HepG2 (cell line): Measurements from ENCODE around the gene GPR143.

Experiments used
- ARID2 ChIP-seq: sonication (generic); formaldehyde crosslinking; IDR thresholded peaks from 2 replicates; pipeline ENCODE4 v1.8.1; 2022; ENCODE audit warnings: mild to moderate bottlenecking, missing genetic modification reagents, borderline replicate concordance
- HDAC6 ChIP-seq: fragments of 200-600 bp; sonication (generic); IDR thresholded peaks from 2 replicates; pipeline ENCODE4 v1.7.0; 2017; ENCODE audit warnings: mild to moderate bottlenecking, antibody characterized with exemption, low read length, low read depth
- JUND ChIP-seq: sonication (generic); formaldehyde crosslinking; IDR thresholded peaks from 2 replicates; pipeline ENCODE4 v1.8.0; 2022; ENCODE audit warnings: mild to moderate bottlenecking, missing genetic modification reagents
- NFE2L2 ChIP-seq: fragments of 150-350 bp; IDR thresholded peaks from 2 replicates; pipeline ENCODE4 v1.6.1; 2014; ENCODE audit warnings: low read length
- NFRKB ChIP-seq: fragments of 450-650 bp; IDR thresholded peaks from 2 replicates; pipeline ENCODE4 v1.6.1; 2017
- REST ChIP-seq, 2 experiments: IDR thresholded peaks; 2 replicates each; pipeline ENCODE4 v1.6.1; 2011 to 2012; ENCODE audit warnings: low read length in 2 of 2, borderline replicate concordance in 1 of 2, low read depth in 1 of 2, mild to moderate bottlenecking in 1 of 2, moderate library complexity in 1 of 2
- ZNF569 ChIP-seq: sonication (generic); formaldehyde crosslinking; IDR thresholded peaks from 2 replicates; pipeline ENCODE4 v1.5.0; 2020; ENCODE audit warnings: mild to moderate bottlenecking, missing genetic modification reagents, moderate library complexity, borderline replicate concordance

- TF ChIP-seq NFRKB (no peak), HDAC6 (no peak), ARID2 (CRISPR knock-in tag) (no peak), ZNF569 (CRISPR knock-in tag) (no peak), REST (IDR thresholded peaks at IDR 0.05; ENCODE audit: borderline replicate concordance in 1 of 2, low read depth in 1 of 2, low read length in 2 of 2) (no peak), JUND (no peak), NFE2L2 (no peak)
These were observed 77.7 kb downstream of the GPR143 start for GRCh38 chrX:9687899-9688298.
